ENCODE measurements around the gene PDCL2.
"Not testable (repeated sequence)": the region's sequence is repeated elsewhere in the genome, so short reads cannot be mapped to it uniquely, and the experiment has no call there.

PDCL2 gene

GRCh38 chr4:55588160-55588559, 3.9 kb downstream of the PDCL2 start:
- no peak for DNase-seq (ENCODE audit: low spot score)

- DNase-seq (ENCODE audit: low spot score): not testable (repeated sequence)
These were observed 9.3 kb downstream of the PDCL2 start for GRCh38 chr4:55582773-55583172.

- DNase-seq (ENCODE audit: low spot score): no peak
These were observed 13.6 kb downstream of the PDCL2 start for GRCh38 chr4:55578341-55579010.

- DNase-seq (ENCODE audit: low spot score): no peak
These were observed 16.5 kb downstream of the PDCL2 start for GRCh38 chr4:55575513-55575912.

GRCh38 chr4:55574252-55574651, 17.8 kb downstream of the PDCL2 start:
- DNase-seq (ENCODE audit: low spot score): no peak

DNA sequence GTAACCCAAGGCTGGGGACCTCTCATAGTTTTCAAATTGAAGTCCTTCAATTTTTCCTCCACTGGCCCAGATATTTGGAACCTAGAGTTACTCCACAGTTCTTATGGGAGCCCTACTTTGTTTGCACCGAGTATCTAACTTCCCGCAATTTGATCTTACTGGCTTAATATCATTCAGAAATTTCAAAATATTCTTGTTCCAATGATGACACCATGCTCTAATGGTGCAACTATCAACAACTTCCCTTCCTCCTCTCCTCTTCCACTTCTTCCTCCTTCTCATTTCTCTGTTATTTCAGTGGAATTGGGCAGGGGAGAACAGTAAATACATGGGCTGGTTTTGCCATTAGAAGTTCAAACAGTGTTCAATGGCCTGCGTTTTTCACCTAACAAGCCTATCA, 20.2 kb downstream of the PDCL2 start:
- no peak for DNase-seq (ENCODE audit: low spot score)

DNA sequence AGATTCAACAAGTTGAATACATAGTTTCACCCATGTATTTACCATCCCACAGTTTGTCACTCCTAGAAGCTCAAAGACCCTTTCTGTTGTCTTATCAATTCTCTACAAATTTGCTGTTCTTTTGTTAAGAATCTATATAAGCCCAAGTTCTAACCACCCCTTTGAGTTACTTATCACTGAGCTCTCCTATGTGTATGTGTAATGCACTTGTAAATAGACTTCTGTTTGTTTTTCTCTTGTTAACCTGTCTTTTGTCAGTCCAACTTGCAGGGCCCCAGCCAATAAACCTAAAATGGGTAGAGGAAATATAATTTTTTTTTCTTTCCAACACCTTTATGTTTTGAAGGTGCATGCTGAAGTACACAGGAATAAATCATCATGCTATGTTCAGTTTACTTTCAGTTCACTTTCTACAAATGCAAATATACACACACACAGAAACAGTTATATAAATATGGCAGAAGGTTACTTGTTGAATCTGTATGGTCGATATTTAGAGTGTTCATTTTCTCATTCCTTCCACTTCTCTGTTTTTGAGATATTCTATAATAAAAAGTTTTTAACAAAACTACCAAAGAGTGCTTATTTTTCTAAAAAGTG, 23.0 kb downstream of the PDCL2 start:
- no peak for DNase-seq (ENCODE audit: low spot score)

GRCh38 chr4:55561889-55562288, 30.2 kb downstream of the PDCL2 start:
- DNase-seq (ENCODE audit: low spot score): no peak

DNA sequence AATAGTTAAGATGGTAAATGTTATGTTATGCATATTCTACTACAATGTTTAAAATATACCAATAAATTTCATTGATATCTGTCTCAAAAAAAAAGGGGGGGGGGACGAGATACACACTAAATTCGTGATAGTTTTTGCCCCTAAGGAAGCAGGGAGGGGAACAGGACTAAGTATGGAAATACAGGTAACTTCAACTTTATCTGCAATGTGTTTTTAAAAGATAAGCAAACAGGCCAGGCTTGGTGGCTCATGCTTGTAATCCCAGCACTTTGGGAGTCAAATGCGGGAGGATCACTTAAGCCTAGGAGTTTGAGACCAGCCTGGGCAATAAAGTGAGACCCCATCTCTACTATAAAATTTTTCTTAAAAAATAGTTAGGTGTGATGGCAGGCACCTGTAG, 31.9 kb downstream of the PDCL2 start:
- DNase-seq (ENCODE audit: low spot score): no peak

DNA sequence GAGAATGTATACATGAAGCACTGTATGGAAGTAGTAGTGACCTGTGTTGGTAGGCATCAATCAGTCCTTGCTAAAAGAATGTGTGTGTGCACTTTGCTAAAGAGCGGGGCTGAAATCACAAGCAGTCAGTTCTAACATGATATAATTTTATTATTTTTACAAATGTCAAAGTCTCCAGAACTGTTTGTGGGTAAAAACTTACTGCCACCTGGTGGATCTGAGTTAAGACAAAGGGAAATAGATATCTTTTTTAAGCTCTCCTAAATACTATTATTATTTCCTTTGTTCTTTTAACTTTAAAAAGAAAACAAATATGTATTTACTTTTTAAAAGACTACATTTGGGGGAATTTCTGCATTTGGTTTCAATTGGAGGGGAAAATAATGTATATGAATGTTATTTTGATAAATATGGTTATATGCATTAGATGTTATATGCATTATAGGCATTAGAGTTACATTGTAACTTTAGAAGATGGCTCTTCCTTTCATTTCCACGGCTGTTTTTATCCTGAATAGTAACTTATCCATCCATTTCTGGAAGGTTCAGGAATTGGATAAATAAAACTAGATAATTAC, 37.5 kb downstream of the PDCL2 start:
- no peak for DNase-seq (ENCODE audit: low spot score)

DNA sequence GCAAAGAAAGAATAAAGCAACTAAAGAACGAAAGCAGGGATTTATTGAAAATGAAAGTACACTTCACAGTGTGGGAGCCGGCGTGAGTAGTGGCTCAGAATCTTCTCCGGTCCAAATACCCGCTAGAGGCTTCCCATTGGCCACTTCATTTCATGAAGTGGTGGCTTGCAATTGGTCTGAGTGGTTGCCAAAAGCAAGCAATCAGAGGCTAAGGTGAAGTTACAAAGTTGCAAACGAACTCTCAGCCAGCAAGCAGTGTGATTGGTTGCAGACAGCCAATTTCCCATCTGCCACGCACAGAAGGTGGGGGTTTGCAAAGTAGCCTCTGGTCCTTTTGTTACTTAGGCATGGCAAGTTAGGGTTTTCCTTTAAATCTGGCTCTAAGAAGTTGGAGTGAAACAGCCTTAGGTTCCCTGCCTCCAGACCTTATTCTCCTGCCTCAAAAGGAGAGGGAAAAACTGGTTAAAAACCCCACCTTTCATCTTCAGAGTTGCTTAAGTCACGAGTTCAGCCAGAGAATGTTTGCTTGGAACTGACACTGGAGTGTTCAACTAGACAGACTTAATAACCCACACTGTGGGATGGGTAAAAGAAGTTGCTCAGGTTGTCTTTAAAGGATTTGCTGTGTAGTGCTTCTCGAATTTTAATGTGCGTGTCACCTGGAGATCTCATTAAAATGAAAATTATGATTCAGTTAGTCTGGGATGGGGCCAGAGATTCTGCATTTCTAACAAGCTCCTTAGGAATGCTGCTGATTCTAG, 38.4 kb downstream of the PDCL2 start:
- DNase-seq (ENCODE audit: low spot score): peak; percentile 76

DNA sequence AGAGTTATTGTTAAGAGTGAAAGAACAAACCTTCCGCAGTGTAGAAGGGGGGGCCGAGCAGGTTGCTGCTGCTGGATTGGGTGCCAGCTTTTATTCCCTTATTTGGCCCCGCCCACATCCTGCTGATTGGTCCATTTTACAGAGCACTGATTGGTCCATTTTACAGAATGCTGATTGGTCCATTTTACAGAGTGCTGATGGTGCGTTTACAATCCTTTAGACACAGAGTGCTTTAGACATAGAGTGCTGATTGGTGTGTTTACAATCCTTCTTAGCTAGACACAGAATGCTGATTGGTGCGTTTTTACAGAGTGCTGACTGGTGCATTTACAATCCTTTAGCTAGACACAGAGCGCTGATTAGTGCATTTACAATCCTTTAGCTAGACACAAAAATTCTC, 40.1 kb downstream of the PDCL2 start:
- not testable (repeated sequence) for DNase-seq (ENCODE audit: low spot score)

- DNase-seq (ENCODE audit: low spot score): peak; percentile 50
These were observed 42.2 kb downstream of the PDCL2 start for GRCh38 chr4:55549888-55550287.

DNA sequence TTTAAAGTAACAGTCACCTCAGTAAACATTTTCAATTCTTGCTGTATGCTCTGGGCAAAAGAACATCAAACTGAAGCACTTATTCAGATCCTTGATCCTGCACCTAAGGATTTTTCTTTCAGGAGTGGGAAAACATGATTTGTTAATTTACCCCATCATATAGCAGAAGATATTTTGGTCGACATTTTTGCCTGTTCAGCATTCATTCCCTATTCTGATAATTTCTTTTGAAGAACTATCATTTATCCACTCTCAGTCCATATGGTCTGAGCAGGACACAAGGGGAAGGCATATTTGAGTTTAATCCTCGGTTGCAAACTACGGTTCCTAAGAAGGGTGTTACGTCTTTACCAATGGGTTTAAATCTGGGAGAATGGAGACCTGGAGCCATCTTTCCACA, 44.1 kb downstream of the PDCL2 start:
- no peak for DNase-seq (ENCODE audit: low spot score)

- no peak for DNase-seq (ENCODE audit: low spot score)
These were observed 44.6 kb downstream of the PDCL2 start for GRCh38 chr4:55547466-55547770.

- DNase-seq (ENCODE audit: low spot score): peak; percentile 86
These were observed 45.1 kb downstream of the PDCL2 start, which contains the start of gene CLOCK for GRCh38 chr4:55546756-55547465. TSS of gene CLOCK (minus strand) at chr4:55546909. CDS start at chr4:55482785, 64,124 bp downstream.

DNA sequence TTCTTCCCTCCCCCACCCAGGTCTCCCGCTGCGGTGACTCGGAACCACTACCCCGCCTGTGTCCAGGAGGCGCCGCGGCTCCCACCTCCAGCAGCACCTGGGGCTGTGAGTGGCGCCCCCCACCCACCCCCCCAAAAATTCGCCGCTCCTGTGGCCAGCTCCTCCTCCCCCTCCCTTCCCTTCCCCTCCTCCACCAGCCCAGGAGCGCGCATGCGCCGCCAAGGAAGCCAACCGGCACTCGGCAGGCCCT, 45.6 kb downstream of the PDCL2 start:
- no peak for DNase-seq (ENCODE audit: low spot score)

GRCh38 chr4:55545641-55546505, 46.2 kb downstream of the PDCL2 start:
- peak; percentile 60 for DNase-seq (ENCODE audit: low spot score)

DNA sequence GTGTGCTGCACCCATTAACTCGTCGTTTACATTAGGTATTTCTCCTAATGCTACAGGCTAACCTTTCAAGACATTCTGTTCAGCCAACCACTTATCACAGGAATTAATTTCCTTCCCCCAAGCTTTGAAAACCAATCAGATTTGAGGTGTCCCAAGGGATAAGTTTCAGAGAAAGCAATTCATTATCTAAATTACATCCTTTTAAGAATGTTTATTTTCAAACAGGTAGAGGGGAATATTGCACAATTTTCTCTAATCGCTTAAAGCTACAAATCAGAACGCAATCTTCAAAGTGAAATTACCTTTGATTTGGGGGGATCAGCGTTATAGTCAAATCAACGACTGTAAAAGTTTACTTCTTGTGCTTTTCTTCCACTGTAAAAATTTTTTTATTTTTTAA, 46.9 kb downstream of the PDCL2 start:
- DNase-seq (ENCODE audit: low spot score): no peak

DNA sequence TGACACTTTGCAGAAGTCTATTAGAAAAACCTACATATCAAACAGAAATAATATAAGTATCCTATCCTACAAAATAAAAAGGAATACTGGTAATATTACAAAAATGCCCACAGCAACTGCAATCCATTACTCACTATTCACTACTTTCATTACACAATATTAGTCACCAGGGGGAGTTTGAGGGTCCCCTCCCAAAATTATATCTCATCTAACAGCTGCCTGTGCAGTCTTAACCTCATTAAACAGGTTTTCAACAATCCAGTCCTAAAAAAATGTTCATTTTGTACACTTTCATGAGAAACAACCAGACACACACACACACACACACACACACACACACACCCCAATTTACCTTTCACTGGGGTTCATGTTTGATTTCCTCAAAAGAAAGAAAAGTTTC, 48.2 kb downstream of the PDCL2 start:
- no peak for DNase-seq (ENCODE audit: low spot score)

DNA sequence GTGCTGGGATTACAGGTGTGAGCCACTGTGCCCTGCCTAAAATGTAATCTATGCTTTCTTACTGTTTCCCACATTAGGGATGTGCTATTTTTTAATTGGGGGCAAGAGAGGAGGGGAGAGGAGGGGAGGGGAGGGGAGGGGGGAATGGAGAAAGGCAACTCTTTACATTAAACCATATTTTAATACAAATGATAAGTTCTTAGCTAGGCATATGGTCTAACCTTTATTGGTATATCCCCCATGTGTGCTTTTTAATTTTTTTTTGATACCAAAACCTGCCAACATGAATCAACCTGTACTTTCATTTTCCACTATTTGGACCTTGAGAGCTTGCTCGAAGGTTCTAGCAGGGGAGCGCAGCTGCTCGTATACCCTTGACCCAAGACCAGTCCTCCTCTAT, 51.8 kb downstream of the PDCL2 start:
- DNase-seq (ENCODE audit: low spot score): no peak

DNA sequence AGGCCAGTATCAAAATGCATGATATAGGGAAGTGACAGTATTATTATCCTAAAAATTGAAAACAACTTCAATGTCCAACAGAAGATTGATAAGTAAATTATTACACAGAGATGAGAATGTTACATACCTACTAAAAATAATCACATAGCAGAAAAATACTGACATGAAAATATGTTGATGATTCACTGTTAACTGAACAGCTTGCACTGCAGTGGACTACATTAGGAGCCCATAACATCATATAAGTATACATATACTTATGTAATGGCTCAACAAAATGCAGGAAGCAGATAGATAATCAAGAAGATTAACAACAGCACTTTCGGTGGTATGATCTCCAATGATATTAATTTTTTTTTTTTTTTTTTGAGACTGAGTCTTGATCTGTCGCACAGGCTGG, 52.4 kb downstream of the PDCL2 start:
- no peak for DNase-seq (ENCODE audit: low spot score)
